GM13976 (cell line): ENCODE results near the gene POLG2.

Source experiments
- DNase-seq: peaks from one replicate; pipeline ENCODE4 v3.0.0; 2012; ENCODE audit warnings: low spot score
- in situ Hi-C: fragments of 300-500 bp; cut with MboI; formaldehyde crosslinking; loops from one replicate; pipeline ENCODE4 v1.12.0; 2022; ENCODE audit warnings: low sequenced_read_pairs, mixed read lengths, inconsistent platforms; ENCODE audit not compliant: unreplicated experiment
- TF ChIP-seq, protein P1 (sequence below): IDR thresholded peaks from 2 replicates; pipeline ENCODE4 v1.5.1; 2012; ENCODE audit warnings: borderline replicate concordance, mild to moderate bottlenecking; ENCODE audit not compliant: insufficient read depth; ENCODE audit errors: extremely low read depth, missing control alignments, control extremely low read depth

The POLG2 gene

GRCh38 chr17:64503341-64503740, 6.5 kb upstream of the POLG2 start:
- in situ Hi-C loops = no loop called here
- TF ChIP-seq, protein P1, sequence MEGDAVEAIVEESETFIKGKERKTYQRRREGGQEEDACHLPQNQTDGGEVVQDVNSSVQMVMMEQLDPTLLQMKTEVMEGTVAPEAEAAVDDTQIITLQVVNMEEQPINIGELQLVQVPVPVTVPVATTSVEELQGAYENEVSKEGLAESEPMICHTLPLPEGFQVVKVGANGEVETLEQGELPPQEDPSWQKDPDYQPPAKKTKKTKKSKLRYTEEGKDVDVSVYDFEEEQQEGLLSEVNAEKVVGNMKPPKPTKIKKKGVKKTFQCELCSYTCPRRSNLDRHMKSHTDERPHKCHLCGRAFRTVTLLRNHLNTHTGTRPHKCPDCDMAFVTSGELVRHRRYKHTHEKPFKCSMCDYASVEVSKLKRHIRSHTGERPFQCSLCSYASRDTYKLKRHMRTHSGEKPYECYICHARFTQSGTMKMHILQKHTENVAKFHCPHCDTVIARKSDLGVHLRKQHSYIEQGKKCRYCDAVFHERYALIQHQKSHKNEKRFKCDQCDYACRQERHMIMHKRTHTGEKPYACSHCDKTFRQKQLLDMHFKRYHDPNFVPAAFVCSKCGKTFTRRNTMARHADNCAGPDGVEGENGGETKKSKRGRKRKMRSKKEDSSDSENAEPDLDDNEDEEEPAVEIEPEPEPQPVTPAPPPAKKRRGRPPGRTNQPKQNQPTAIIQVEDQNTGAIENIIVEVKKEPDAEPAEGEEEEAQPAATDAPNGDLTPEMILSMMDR = no peak
- no peak for DNase-seq

- TF ChIP-seq, protein P1 = no peak
- in situ Hi-C loops = no loop called here
Measured at GRCh38 chr17:64502809-64503208, 6.0 kb upstream of the POLG2 start.

DNA sequence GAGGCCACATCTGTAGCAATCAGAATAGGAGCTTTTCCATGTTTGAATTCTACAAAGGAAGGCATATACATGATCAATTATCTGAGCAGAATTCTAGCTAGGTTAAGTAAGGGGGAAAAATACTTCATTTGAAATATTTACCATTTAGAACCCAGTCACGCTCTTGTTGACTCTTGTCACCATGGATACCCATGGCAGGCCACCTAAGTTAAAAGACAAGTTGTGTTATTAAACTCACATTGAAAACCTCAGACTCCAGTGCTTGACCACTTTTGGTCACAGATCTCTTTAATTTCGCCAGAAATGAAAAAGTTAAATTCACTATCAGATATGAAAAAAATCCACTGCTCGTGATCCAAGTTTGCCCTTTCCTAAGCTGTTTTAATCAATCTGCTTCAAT, 5.2 kb upstream of the POLG2 start:
- TF ChIP-seq, protein P1 = no peak
- no peak for DNase-seq
- in situ Hi-C loops = no loop called here

More at GRCh38 chr17:64502809-64503208, 6.0 kb upstream of the POLG2 start:
- no peak for DNase-seq

GRCh38 chr17:64500862-64501765, 4.3 kb upstream of the POLG2 start:
- TF ChIP-seq, protein P1 = no peak
- no peak for DNase-seq
- in situ Hi-C loops = no loop called here

DNA sequence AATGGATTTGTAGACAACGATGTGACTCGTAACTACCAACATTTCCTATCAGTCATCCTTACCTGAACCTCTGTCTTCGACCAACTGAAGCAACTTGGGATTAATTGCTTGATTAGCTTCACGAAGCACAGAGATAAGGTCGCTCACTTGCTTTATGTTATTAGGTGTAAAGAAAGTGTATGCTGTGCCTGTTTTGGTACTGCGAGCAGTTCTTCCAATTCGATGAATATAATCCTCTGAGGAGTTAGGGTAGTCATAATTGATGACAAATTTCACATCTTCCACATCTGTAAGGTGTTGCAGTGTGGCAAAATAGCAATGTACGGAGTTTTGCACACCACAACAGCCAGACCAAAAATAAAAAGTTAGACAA, 3.6 kb upstream of the POLG2 start:
- TF ChIP-seq, protein P1 = no peak
- no peak for DNase-seq
- in situ Hi-C loops = no loop called here

- TF ChIP-seq, protein P1 = no peak
- DNase-seq = no peak
- in situ Hi-C loops = no loop called here
Measured at GRCh38 chr17:64499805-64500486, 3.1 kb upstream of the POLG2 start.
